Astrocyte (in vitro differentiated cells and primary cell): Measurements from ENCODE around the gene KCNQ1. TPM values are rescaled to one million over a fixed set of nuclear protein-coding genes. Genes with fewer than 3 reads are reported as not detected.

ENCODE experiments used
- DNase-seq: peaks from one replicate; pipeline ENCODE4 v3.0.0-alpha.2; 2010; ENCODE audit warnings: low read depth
- FAIRE-seq: peaks from 2 replicates; lab custom pipeline; 2011; peaks lifted over from hg19 to GRCh38; lab: Jason Lieb, UNC
- H2AFZ ChIP-seq: 2 replicates; pipeline ENCODE4 v1.6.0; 2012; ENCODE audit warnings: low read depth, low read length, inconsistent platforms
- H3K27ac ChIP-seq: 2 replicates; pipeline ENCODE4 v1.5.1; 2011; ENCODE audit warnings: low read depth, low read length, inconsistent platforms
- H3K27me3 ChIP-seq: 2 replicates; pipeline ENCODE4 v1.6.0; 2011; ENCODE audit warnings: low read length, inconsistent platforms; ENCODE audit not compliant: insufficient read depth
- H3K36me3 ChIP-seq: 2 replicates; pipeline ENCODE4 v1.5.1; 2011; ENCODE audit warnings: low read length, inconsistent platforms; ENCODE audit not compliant: insufficient read depth
- H3K4me1 ChIP-seq: 2 replicates; pipeline ENCODE4 v1.5.1; 2011; ENCODE audit warnings: low read length, inconsistent platforms; ENCODE audit not compliant: insufficient read depth
- H3K4me2 ChIP-seq: 2 replicates; pipeline ENCODE4 v1.6.0; 2012; ENCODE audit warnings: low read length, inconsistent platforms
- H3K4me3 ChIP-seq: 2 replicates; pipeline ENCODE4 v1.5.1; 2011; ENCODE audit warnings: low read depth, mild to moderate bottlenecking, low read length, inconsistent platforms; ENCODE audit not compliant: insufficient read depth
- H3K79me2 ChIP-seq: 2 replicates; pipeline ENCODE4 v1.6.0; 2012; ENCODE audit warnings: mild to moderate bottlenecking, low read length, inconsistent platforms; ENCODE audit not compliant: insufficient read depth
- H3K9ac ChIP-seq: 2 replicates; pipeline ENCODE4 v1.6.0; 2012; ENCODE audit warnings: mild to moderate bottlenecking, low read length, inconsistent platforms
- H3K9me3 ChIP-seq: 2 replicates; pipeline ENCODE4 v1.5.1; 2012; ENCODE audit warnings: low read depth, mild to moderate bottlenecking, low read length, inconsistent platforms; ENCODE audit not compliant: insufficient read depth
- H4K20me1 ChIP-seq: 2 replicates; pipeline ENCODE4 v1.6.0; 2012; ENCODE audit warnings: low read length, inconsistent platforms; ENCODE audit not compliant: insufficient read depth
- H3K27ac Mint-ChIP-seq: one replicate; pipeline ENCODE4 v1.8.0; 2021; ENCODE audit warnings: mild to moderate bottlenecking, mixed read lengths; ENCODE audit not compliant: unreplicated experiment
- H3K27me3 Mint-ChIP-seq: one replicate; pipeline ENCODE4 v1.8.0; 2021; ENCODE audit warnings: low read depth, mixed read lengths; ENCODE audit not compliant: unreplicated experiment
- H3K36me3 Mint-ChIP-seq: one replicate; pipeline ENCODE4 v1.8.0; 2021; ENCODE audit warnings: low read depth, mixed read lengths; ENCODE audit not compliant: unreplicated experiment
- H3K4me1 Mint-ChIP-seq: one replicate; pipeline ENCODE4 v1.8.0; 2021; ENCODE audit warnings: low read depth, mixed read lengths; ENCODE audit not compliant: unreplicated experiment
- H3K4me3 Mint-ChIP-seq: one replicate; pipeline ENCODE4 v1.8.0; 2021; ENCODE audit warnings: mild to moderate bottlenecking, moderate library complexity, mixed read lengths; ENCODE audit not compliant: unreplicated experiment
- H3K9me3 Mint-ChIP-seq: one replicate; pipeline ENCODE4 v1.8.0; 2021; ENCODE audit warnings: mild to moderate bottlenecking, mixed read lengths; ENCODE audit not compliant: unreplicated experiment
- EZH2 ChIP-seq: IDR thresholded peaks from 2 replicates; pipeline ENCODE4 v1.6.1; 2012; ENCODE audit warnings: mild to moderate bottlenecking, low read length, inconsistent platforms; ENCODE audit not compliant: insufficient read depth
- total RNA-seq: library from RNA; stranded (reverse); gene quantifications from 2 replicates; pipeline ENCODE4 v1.2.1, GENCODE V29; 2021
- TF ChIP-seq, protein P1 (sequence below): IDR thresholded peaks from 2 replicates; pipeline ENCODE4 v1.5.1; 2011; ENCODE audit warnings: low read depth, mild to moderate bottlenecking, inconsistent platforms, low read length, moderate library complexity; ENCODE audit not compliant: insufficient read depth

KCNQ1 gene
- total RNA-seq, 1 donor from 2014 or later = not detected

DNA sequence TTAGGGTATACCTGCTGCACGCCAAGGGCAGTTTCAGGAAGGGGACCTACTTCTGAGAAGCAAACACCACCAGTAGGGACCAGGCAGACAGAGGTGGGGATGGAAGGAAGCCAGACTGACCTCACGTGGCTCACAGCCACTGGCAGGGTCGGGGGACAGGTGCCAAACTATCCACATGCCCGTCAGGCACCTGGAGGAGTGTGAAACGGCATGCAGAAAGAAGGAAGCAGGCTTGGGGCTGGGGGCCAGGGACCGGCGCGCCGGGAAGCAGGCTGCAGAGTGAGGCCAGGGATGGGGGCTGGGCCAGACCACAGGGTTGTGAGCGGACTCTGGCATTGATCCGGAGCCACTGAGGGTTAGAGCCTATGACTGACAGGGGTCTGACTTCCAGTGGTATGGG, 393.3 kb downstream of the KCNQ1 start:
- Histone ChIP-seq H3K4me1 (no peaks in the 10 kb centered on the region), H2AFZ (no peak overlapping the region), H3K9me3 (no peaks in the 10 kb centered on the region), H3K79me2 (no peaks in the 10 kb centered on the region), H3K9ac (no peak overlapping the region), H3K36me3 (no peaks in the 10 kb centered on the region), H3K27ac (no peak overlapping the region), H3K4me2 (no peak overlapping the region), H3K27me3 (no peaks in the 10 kb centered on the region), H4K20me1 (no peaks in the 10 kb centered on the region), H3K4me3 (no peak overlapping the region)
- no peak overlapping the region for H3K4me3 Mint-ChIP-seq
- peaks cover 48% of the 10 kb centered on the region for H3K27me3 Mint-ChIP-seq
- H3K36me3 Mint-ChIP-seq = no peaks in the 10 kb centered on the region
- H3K27ac Mint-ChIP-seq = no peak overlapping the region
- DNase-seq (no peak), FAIRE-seq (no peak)
- H3K4me1 Mint-ChIP-seq = peaks cover 31% of the 10 kb centered on the region
- peaks cover 1% of the 10 kb centered on the region for H3K9me3 Mint-ChIP-seq
- TF ChIP-seq, protein P1, sequence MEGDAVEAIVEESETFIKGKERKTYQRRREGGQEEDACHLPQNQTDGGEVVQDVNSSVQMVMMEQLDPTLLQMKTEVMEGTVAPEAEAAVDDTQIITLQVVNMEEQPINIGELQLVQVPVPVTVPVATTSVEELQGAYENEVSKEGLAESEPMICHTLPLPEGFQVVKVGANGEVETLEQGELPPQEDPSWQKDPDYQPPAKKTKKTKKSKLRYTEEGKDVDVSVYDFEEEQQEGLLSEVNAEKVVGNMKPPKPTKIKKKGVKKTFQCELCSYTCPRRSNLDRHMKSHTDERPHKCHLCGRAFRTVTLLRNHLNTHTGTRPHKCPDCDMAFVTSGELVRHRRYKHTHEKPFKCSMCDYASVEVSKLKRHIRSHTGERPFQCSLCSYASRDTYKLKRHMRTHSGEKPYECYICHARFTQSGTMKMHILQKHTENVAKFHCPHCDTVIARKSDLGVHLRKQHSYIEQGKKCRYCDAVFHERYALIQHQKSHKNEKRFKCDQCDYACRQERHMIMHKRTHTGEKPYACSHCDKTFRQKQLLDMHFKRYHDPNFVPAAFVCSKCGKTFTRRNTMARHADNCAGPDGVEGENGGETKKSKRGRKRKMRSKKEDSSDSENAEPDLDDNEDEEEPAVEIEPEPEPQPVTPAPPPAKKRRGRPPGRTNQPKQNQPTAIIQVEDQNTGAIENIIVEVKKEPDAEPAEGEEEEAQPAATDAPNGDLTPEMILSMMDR = no peak
- no peak for TF ChIP-seq EZH2

DNA sequence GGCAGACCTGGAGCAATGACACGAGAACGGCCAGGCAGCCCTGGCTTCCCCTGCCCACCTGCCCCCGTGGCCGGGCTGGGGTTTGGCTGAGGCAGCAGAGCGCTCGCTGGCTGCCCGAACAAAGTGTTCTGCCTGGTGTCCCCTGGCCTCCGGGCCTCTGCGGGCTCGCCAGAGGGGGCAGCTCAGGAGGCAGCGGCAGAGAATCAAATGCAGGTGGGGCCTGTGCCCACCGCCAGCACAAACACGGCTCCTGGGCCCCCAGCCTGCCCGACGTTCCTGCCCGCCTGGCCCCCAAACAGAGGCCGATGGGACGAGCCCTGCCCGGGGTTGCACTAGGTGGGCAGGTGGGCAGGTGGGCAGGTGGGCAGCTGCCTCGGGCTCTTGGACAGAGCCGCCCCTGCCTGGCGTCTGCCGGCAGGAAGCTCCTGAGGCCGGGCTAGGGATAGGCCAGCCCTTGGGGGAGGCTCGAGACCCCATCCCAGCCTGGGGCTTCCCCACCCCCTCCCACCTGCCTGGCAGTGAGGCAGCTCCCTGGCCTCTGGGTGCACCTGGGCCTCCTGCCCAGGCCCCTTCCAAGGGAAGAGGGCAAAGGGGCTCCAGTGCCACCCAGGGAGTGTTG, 394.0 kb downstream of the KCNQ1 start:
- Mint-ChIP-seq H3K9me3 (peaks cover 1% of the 10 kb centered on the region), H3K4me1 (peaks cover 31% of the 10 kb centered on the region), H3K27ac (no peak overlapping the region), H3K4me3 (no peak overlapping the region), H3K27me3 (peaks cover 48% of the 10 kb centered on the region), H3K36me3 (no peaks in the 10 kb centered on the region)
- H3K9ac ChIP-seq = no peak overlapping the region
- no peak for FAIRE-seq
- no peak overlapping the region for H3K4me2 ChIP-seq
- no peaks in the 10 kb centered on the region for H3K4me1 ChIP-seq
- no peak for DNase-seq
- no peak overlapping the region for H3K4me3 ChIP-seq
- no peak for TF ChIP-seq EZH2
- TF ChIP-seq, protein P1 = no peak
- H3K36me3 ChIP-seq = no peaks in the 10 kb centered on the region
- no peaks in the 10 kb centered on the region for H4K20me1 ChIP-seq
- no peak overlapping the region for H3K27ac ChIP-seq
- no peaks in the 10 kb centered on the region for H3K27me3 ChIP-seq
- no peaks in the 10 kb centered on the region for H3K79me2 ChIP-seq
- H3K9me3 ChIP-seq = no peaks in the 10 kb centered on the region
- H2AFZ ChIP-seq = no peak overlapping the region

DNA sequence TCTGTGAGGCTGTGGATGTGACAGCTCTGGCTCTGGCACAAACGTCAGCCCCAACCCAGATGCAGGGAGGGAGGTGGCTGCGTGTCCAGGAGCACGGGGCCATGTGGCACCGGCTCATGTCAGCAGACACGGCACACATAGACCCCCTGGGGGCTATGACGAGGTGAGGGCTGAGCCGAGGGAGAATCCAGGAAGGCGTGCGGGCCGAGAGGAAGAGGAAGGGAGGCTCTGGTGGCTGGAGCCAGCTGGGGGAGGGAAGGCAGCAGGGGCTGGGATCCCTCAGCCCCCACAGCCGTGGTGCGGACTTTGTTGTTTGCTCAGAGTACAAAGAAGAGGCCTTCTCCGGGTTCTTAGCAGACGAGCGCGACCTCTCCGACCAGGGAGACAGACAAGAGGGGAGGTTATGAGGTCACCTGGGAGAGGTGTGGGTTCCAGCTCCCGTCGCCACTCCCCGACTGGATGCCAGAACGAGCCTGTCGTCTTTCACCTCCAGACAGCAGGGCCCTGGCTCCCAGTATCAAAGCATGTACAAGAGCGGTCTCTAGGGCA, 394.7 kb downstream of the KCNQ1 start:
- Histone ChIP-seq H3K4me3 (no peak overlapping the region), H4K20me1 (no peaks in the 10 kb centered on the region), H3K79me2 (no peaks in the 10 kb centered on the region), H3K9me3 (no peaks in the 10 kb centered on the region), H3K36me3 (no peaks in the 10 kb centered on the region), H3K27ac (no peak overlapping the region), H2AFZ (no peak overlapping the region), H3K4me1 (no peaks in the 10 kb centered on the region), H3K9ac (no peak overlapping the region), H3K4me2 (no peak overlapping the region), H3K27me3 (no peaks in the 10 kb centered on the region)
- Mint-ChIP-seq H3K27ac (no peak overlapping the region), H3K4me1 (peaks cover 29% of the 10 kb centered on the region), H3K27me3 (peaks cover 50% of the 10 kb centered on the region), H3K36me3 (no peaks in the 10 kb centered on the region), H3K4me3 (no peak overlapping the region), H3K9me3 (peaks cover 1% of the 10 kb centered on the region)
- no peak for DNase-seq
- FAIRE-seq = no peak
- TF ChIP-seq, protein P1 = no peak
- no peak for TF ChIP-seq EZH2
